IMR-90 (cell line): ENCODE data around the gene CLDN6. TPM values are rescaled to one million over a fixed set of nuclear protein-coding genes. Genes with fewer than 3 reads are reported as not detected.

ENCODE experiments used
- ATAC-seq: fragments of 200-7000 bp; cut with Tn5 transposase; 2 replicates; pipeline ENCODE4 v1.9.1; 2020; ENCODE audit warnings: low read depth, mild to moderate bottlenecking, moderate library complexity
- BruUV-seq: library from RNA; stranded (reverse); fragments of 400-500 nt; replicated peaks from 2 replicates; lab custom pipeline; 2021; lab: Mats Ljungman, UMichigan
- CTCF ChIA-PET: fragments of 300-600 bp; formaldehyde crosslinking; extraction: SDS; loops from one replicate; lab custom pipeline; 2021; ENCODE audit warnings: antibody characterized with exemption; lab: Yijun Ruan, JAX
- POLR2A ChIA-PET: fragments of 300-600 bp; sonication (Branson Sonifier 250); formaldehyde crosslinking; loops from one replicate; lab custom pipeline; 2022; ENCODE audit warnings: antibody characterized with exemption; ENCODE audit not compliant: unreplicated experiment; lab: Charles Lee
- DNase-seq: peaks from one replicate; pipeline ENCODE4 v3.0.0; 2013
- H2AFZ ChIP-seq: replicated peaks from 2 replicates; pipeline ENCODE3; 2013; ENCODE audit warnings: low read length, mild to moderate bottlenecking; ENCODE audit not compliant: poor library complexity
- H2AK5ac ChIP-seq: 2 replicates; pipeline ENCODE4 v1.6.1; 2013; ENCODE audit warnings: low read depth, low read length, inconsistent platforms
- H2AK9ac ChIP-seq: replicated peaks from 2 replicates; pipeline ENCODE3; 2013; ENCODE audit warnings: mild to moderate bottlenecking, low read depth, low read length, moderate library complexity; ENCODE audit not compliant: poor library complexity
- H2BK120ac ChIP-seq: 2 replicates; pipeline ENCODE4 v1.6.1; 2013; ENCODE audit warnings: low read depth, low read length, inconsistent platforms
- H2BK15ac ChIP-seq: 3 replicates; pipeline ENCODE4 v1.6.1; 2013; ENCODE audit warnings: low read depth, low read length, inconsistent platforms
- H2BK20ac ChIP-seq: 2 replicates; pipeline ENCODE4 v1.6.1; 2013; ENCODE audit warnings: low read depth, mild to moderate bottlenecking, inconsistent platforms, low read length, moderate library complexity
- H2BK5ac ChIP-seq: 2 replicates; pipeline ENCODE4 v1.6.1; 2013; ENCODE audit warnings: mild to moderate bottlenecking, low read depth, low read length, inconsistent platforms; ENCODE audit not compliant: poor library complexity, severe bottlenecking
- H3K14ac ChIP-seq: replicated peaks from 2 replicates; pipeline ENCODE4 v1.6.1; 2013; ENCODE audit warnings: low read depth, low read length, inconsistent platforms
- H3K18ac ChIP-seq: 2 replicates; pipeline ENCODE4 v1.6.1; 2013; ENCODE audit warnings: low read depth, low read length, control low read depth
- H3K23ac ChIP-seq: 2 replicates; pipeline ENCODE4 v1.6.1; 2013; ENCODE audit warnings: low read depth, low read length, inconsistent platforms
- H3K27ac ChIP-seq: 2 replicates; pipeline ENCODE4 v1.5.1; 2013; ENCODE audit warnings: mild to moderate bottlenecking, control low read depth, low read length; ENCODE audit not compliant: insufficient read depth
- H3K27me3 ChIP-seq: 2 replicates; pipeline ENCODE4 v1.6.1; 2013; ENCODE audit warnings: low read length; ENCODE audit not compliant: control insufficient read depth, insufficient read depth
- H3K36me3 ChIP-seq: 2 replicates; pipeline ENCODE4 v1.6.1; 2013; ENCODE audit warnings: low read length, mixed read lengths; ENCODE audit not compliant: control insufficient read depth, insufficient read depth
- H3K4ac ChIP-seq: 2 replicates; pipeline ENCODE4 v1.6.1; 2013; ENCODE audit warnings: low read depth, low read length, inconsistent platforms
- H3K4me1 ChIP-seq: 2 replicates; pipeline ENCODE4 v1.6.1; 2013; ENCODE audit warnings: low read length, mixed read lengths; ENCODE audit not compliant: control insufficient read depth, insufficient read depth
- H3K4me2 ChIP-seq: 2 replicates; pipeline ENCODE4 v1.6.1; 2013; ENCODE audit warnings: low read depth, mild to moderate bottlenecking, control low read depth, low read length, moderate library complexity
- H3K4me3 ChIP-seq: 2 replicates; pipeline ENCODE4 v1.5.1; 2013; ENCODE audit warnings: low read depth, mild to moderate bottlenecking, control low read depth, low read length, moderate library complexity; ENCODE audit not compliant: insufficient read depth
- H3K56ac ChIP-seq: 2 replicates; pipeline ENCODE4 v1.6.1; 2013; ENCODE audit warnings: low read length, inconsistent platforms; ENCODE audit not compliant: insufficient read depth; ENCODE audit errors: extremely low read depth
- H3K79me1 ChIP-seq, 2 experiments: 2 replicates each; pipeline ENCODE4 v1.6.1; 2013; ENCODE audit warnings: low read length in 2 of 2, inconsistent platforms in 1 of 2, low read depth in 1 of 2
- H3K9ac ChIP-seq: 2 replicates; pipeline ENCODE4 v1.6.1; 2013; ENCODE audit warnings: low read depth, low read length, control low read depth
- H3K9me1 ChIP-seq: 2 replicates; pipeline ENCODE4 v1.6.1; 2013; ENCODE audit warnings: low read length, inconsistent platforms; ENCODE audit not compliant: insufficient read depth
- H3K9me3 ChIP-seq: 2 replicates; pipeline ENCODE4 v1.6.1; 2013; ENCODE audit warnings: low read length; ENCODE audit not compliant: control insufficient read depth, insufficient read depth
- H4K20me1 ChIP-seq: 2 replicates; pipeline ENCODE4 v1.6.1; 2013; ENCODE audit warnings: low read length, inconsistent platforms; ENCODE audit not compliant: insufficient read depth
- H4K5ac ChIP-seq: 2 replicates; pipeline ENCODE4 v1.6.1; 2013; ENCODE audit warnings: mild to moderate bottlenecking, low read depth, low read length, control low read depth
- H4K8ac ChIP-seq, 2 experiments: 2 replicates each; pipeline ENCODE4 v1.6.1; 2013; ENCODE audit warnings: low read depth in 2 of 2, low read length in 2 of 2, control low read depth in 1 of 2, inconsistent platforms in 1 of 2
- H4K91ac ChIP-seq: 2 replicates; pipeline ENCODE4 v1.6.1; 2013; ENCODE audit warnings: low read depth, low read length, inconsistent platforms; ENCODE audit not compliant: insufficient read depth
- BHLHE40 ChIP-seq: fragments of 150-350 bp; IDR thresholded peaks from 2 replicates; pipeline ENCODE4 v1.6.1; 2016; ENCODE audit warnings: mild to moderate bottlenecking, low read depth, low read length
- CEBPB ChIP-seq: IDR thresholded peaks from 2 replicates; pipeline ENCODE4 v1.6.1; 2012; ENCODE audit warnings: low read depth, low read length, improper control_type of control experiment
- CHD1 ChIP-seq: IDR thresholded peaks from 2 replicates; pipeline ENCODE4 v1.6.1; 2012; ENCODE audit warnings: low read depth, low read length, improper control_type of control experiment
- MAFK ChIP-seq: IDR thresholded peaks from 2 replicates; pipeline ENCODE4 v1.6.1; 2012; ENCODE audit warnings: low read depth, low read length, improper control_type of control experiment
- MAZ ChIP-seq: IDR thresholded peaks from 2 replicates; pipeline ENCODE4 v1.6.1; 2012; ENCODE audit warnings: low read depth, mild to moderate bottlenecking, low read length, improper control_type of control experiment, moderate library complexity, borderline replicate concordance
- MXI1 ChIP-seq: IDR thresholded peaks from 2 replicates; pipeline ENCODE4 v1.6.1; 2012; ENCODE audit warnings: low read depth, mild to moderate bottlenecking, low read length, moderate library complexity, borderline replicate concordance
- POLR2A ChIP-seq: IDR thresholded peaks from 2 replicates; pipeline ENCODE4 v1.6.1; 2012; ENCODE audit warnings: mild to moderate bottlenecking, low read depth, low read length
- RAD21 ChIP-seq: IDR thresholded peaks from 2 replicates; pipeline ENCODE4 v1.6.1; 2012; ENCODE audit warnings: low read length, improper control_type of control experiment
- RCOR1 ChIP-seq: IDR thresholded peaks from 2 replicates; pipeline ENCODE4 v1.6.1; 2012; ENCODE audit warnings: mild to moderate bottlenecking, low read length, improper control_type of control experiment; ENCODE audit not compliant: insufficient replicate concordance
- RFX5 ChIP-seq: IDR thresholded peaks from 2 replicates; pipeline ENCODE4 v1.8.0; 2012; ENCODE audit warnings: low read depth, mild to moderate bottlenecking, low read length, moderate library complexity
- SMC3 ChIP-seq: fragments of 150-350 bp; IDR thresholded peaks from 2 replicates; pipeline ENCODE4 v1.6.1; 2016; ENCODE audit warnings: low read depth, mild to moderate bottlenecking, antibody characterized with exemption, low read length, moderate library complexity
- USF2 ChIP-seq: fragments of 150-350 bp; IDR thresholded peaks from 2 replicates; pipeline ENCODE4 v1.6.1; 2017; ENCODE audit warnings: mild to moderate bottlenecking, antibody characterized with exemption, low read length, low read depth
- WGBS, 2 experiments: methylation state at CpG; one replicate each; pipeline versions ENCODE4 v1.1.5 to v1.1.7; 2013; ENCODE audit warnings: missing lambda C conversion rate in 2 of 2; ENCODE audit not compliant: insufficient read length in 1 of 2; ENCODE audit errors: extremely low coverage in 2 of 2; 5-methylcytosine and 5-hydroxymethylcytosine counted together
- dilution Hi-C: fragments of 300-500 bp; cut with HindIII; formaldehyde crosslinking; loops from one replicate; pipeline ENCODE4 v1.14.3; 2018; ENCODE audit warnings: low sequenced_read_pairs; ENCODE audit not compliant: unreplicated experiment
- in situ Hi-C: fragments of 300-500 bp; cut with MboI; formaldehyde crosslinking; loops from 3 replicates; pipeline ENCODE4 v1.14.3; 2019; ENCODE audit warnings: low sequenced_read_pairs, inconsistent platforms, mixed read lengths
- intact Hi-C: fragments of 100-400 bp; cut with micrococcal nuclease; formaldehyde crosslinking; loops from 2 replicates; pipeline ENCODE4 v1.10.0; 2022
- polyA plus RNA-seq, 3 experiments: library from polyadenylated mRNA; depleted of rRNA; stranded (reverse); fragments of >200 nt; gene quantifications; 2 replicates each; pipeline ENCODE4 v1.2.3, GENCODE V29; 2012; ENCODE audit warnings: low replicate concordance in 1 of 3
- total RNA-seq: library from RNA; depleted of rRNA; stranded (reverse); fragments of >200 nt; gene quantifications from 2 replicates; pipeline ENCODE4 v1.2.3, GENCODE V29; 2012

Gene CLDN6
- total and polyA plus RNA-seq, 2 of the 4 experiments (the other 2 are of a cell fraction), result 0.14 TPM; not detected in 1

GRCh38 chr16:3059723-3060242 is 41.8 kb upstream of the CLDN6 start (continued):
- TF ChIP-seq MAZ, result no peak

DNA sequence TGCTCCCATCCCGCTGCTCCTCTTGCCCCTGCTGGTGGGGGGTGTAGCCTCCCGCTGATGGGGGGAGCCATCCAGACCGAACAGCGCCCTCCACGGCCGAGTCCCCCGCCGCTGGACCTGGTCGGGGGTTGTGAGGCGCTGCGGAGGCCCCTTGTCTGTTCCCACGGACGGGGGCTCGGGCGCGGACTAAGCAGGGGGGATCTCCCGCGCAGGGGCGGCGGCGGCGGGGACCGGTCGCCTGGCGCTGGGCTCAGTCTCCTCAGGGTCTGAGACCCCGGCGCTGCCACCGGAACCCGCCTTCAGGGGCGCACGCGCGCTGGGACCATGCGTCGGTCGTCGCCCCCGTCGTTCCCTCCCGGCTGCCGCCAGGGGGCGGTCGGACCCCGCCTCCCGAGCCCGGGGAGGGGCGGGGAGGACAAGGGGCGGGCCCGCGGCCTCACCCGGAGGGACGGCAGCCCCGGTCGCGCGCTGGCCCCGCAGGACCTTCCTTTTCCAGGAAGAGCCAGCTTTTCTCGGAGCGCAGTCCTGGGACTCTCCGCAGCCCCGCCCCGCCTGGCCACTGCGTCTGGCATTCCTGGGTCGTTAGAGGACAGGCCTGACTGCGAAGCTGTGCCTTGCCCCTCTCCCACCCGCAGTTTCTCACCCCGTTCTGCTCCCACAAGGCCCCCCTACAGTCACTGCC is 41.2 kb upstream of the CLDN6 start:
- ChIA-PET CTCF (interaction anchor here (0.6 to 2.2 kb wide), 9 partner anchors 11 to 112 kb away, joined by 3 to 9 read pairs (median 4); partner anchors contain the start of gene ZNF213), POLR2A (interaction anchor here (0.9 kb wide), 1 partner anchor 39 kb away, joined by 12 read pairs; the partner anchor contains the start of gene TNFRSF12A)
- H3K56ac ChIP-seq, result no peak overlapping the region
- H3K14ac ChIP-seq, result peak overlapping the region; percentile 97
- DNase-seq (peak; percentile 81), ATAC-seq (peak; percentile 99)
- no TSS peak for BruUV-seq
- H4K91ac ChIP-seq, result peak overlapping the region; percentile 65
- no peaks in the 10 kb centered on the region for H3K9me3 ChIP-seq
- intact Hi-C loops (loop anchor here (1.0 to 2.0 kb wide), 4 partner anchors 48 to 107 kb away; no protein-coding TSS in a partner anchor), dilution Hi-C loops (no loop called here), in situ Hi-C loops (no loop called here)
- no peaks in the 10 kb centered on the region; the same call in 1 of the 2 replicates for H4K20me1 ChIP-seq
- peaks cover 0 to 16% of the 10 kb centered on the region in 2 experiments; a peak in 1 of 4 replicates for H3K79me1 ChIP-seq
- H2BK120ac ChIP-seq, result peak overlapping the region; percentile 66; the same call in 1 of the 2 replicates
- H2BK20ac ChIP-seq, result no peak overlapping the region
- peak overlapping the region; percentile 82 for H3K18ac ChIP-seq
- peak overlapping the region; percentile 93 for H4K5ac ChIP-seq
- H2BK5ac ChIP-seq, result peak overlapping the region; percentile 84
- H3K9me1 ChIP-seq, result peaks cover 6% of the 10 kb centered on the region
- peak overlapping the region; percentile 90; the same call in 1 of the 3 replicates for H2BK15ac ChIP-seq
- H3K4ac ChIP-seq, result peak overlapping the region; percentile 93
- H2AK5ac ChIP-seq, result peak overlapping the region; percentile 74
- H3K4me3 ChIP-seq, result peak overlapping the region; percentile 75
- H3K9ac ChIP-seq, result peak overlapping the region; percentile 71
- H3K4me1 ChIP-seq, result peaks cover 5% of the 10 kb centered on the region
- H3K4me2 ChIP-seq, result peak overlapping the region; percentile 71
- H3K27me3 ChIP-seq, result no peaks in the 10 kb centered on the region; the same call in 1 of the 2 replicates
- H2AK9ac ChIP-seq, result peak overlapping the region; percentile 21
- H4K8ac ChIP-seq, result peak overlapping the region; percentile 96 to 100
- no peaks in the 10 kb centered on the region for H3K36me3 ChIP-seq
- H2AFZ ChIP-seq, result peak overlapping the region; percentile 100
- peak overlapping the region; percentile 87 for H3K23ac ChIP-seq
- 0% methylated on average over 48 of the region's 67 CpGs; no CpG with 5 or more reads in 1 of the 2 experiments for WGBS, 2 experiments
- H3K27ac ChIP-seq, result peak overlapping the region; percentile 89
- TF ChIP-seq MAFK, result no peak
- 0 out of 2 replicates have a peak, but pooled peaks have one; percentile 45 for TF ChIP-seq MXI1
- peak; percentile 98 for TF ChIP-seq MAZ
- no peak for TF ChIP-seq CEBPB
- no peak for TF ChIP-seq BHLHE40
- no peak for TF ChIP-seq USF2
- TF ChIP-seq CHD1, result 0 out of 2 replicates have a peak, but pooled peaks have one; percentile 56
- peak; percentile 84 for TF ChIP-seq SMC3
- TF ChIP-seq POLR2A, result peak; percentile 39; the same call in 1 of the 2 replicates
- peak; percentile 86 for TF ChIP-seq RAD21
- TF ChIP-seq RCOR1, result no peak
- no peak for TF ChIP-seq RFX5
